ENCODE results near the gene GPR84.

DNA sequence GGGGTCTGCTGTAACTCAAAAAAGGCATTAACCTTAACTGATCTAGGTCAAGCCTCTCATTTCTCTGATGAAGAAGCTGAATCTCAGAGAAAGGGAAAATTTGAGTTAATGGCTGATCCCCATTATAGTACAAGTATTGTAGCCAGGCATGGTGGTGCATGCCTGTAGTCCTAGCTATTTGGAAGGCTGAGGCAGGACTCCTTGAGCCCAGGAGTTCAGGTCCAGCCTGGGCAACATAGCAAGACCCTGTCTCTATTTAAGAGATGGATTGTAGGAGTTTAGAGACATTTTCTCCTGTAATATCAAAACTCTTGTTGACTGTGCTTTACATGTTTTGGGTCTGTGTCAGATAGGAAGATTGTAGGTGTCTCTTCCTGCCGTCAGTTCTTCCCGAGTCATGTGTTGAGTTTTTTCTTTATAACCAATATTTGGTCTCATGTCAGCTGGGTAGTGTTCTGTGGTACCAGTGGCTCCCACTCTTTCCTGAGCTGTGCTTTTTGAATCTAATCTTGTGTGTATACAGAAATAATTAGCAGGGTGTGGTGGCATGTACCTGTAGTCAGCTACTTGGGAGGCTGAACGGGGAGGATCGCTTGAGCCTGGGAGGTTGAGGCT, 30.8 kb downstream of the GPR84 start:
- TF ChIP-seq, protein P1, sequence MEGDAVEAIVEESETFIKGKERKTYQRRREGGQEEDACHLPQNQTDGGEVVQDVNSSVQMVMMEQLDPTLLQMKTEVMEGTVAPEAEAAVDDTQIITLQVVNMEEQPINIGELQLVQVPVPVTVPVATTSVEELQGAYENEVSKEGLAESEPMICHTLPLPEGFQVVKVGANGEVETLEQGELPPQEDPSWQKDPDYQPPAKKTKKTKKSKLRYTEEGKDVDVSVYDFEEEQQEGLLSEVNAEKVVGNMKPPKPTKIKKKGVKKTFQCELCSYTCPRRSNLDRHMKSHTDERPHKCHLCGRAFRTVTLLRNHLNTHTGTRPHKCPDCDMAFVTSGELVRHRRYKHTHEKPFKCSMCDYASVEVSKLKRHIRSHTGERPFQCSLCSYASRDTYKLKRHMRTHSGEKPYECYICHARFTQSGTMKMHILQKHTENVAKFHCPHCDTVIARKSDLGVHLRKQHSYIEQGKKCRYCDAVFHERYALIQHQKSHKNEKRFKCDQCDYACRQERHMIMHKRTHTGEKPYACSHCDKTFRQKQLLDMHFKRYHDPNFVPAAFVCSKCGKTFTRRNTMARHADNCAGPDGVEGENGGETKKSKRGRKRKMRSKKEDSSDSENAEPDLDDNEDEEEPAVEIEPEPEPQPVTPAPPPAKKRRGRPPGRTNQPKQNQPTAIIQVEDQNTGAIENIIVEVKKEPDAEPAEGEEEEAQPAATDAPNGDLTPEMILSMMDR (IDR thresholded peaks at IDR 0.05): no peak
- no peak for TF ChIP-seq POLR2A (IDR thresholded peaks at IDR 0.05)
